Psoas muscle (tissue), 8 donors: Measurements from ENCODE around the gene MUC6. TPM values are rescaled to one million over a fixed set of nuclear protein-coding genes. Genes with fewer than 3 reads are reported as not detected.

ENCODE experiments used
- ATAC-seq, 4 donors: fragments of 200-7000 bp; cut with Tn5 transposase; one replicate each; pipeline ENCODE4 v1.9.1; 2020; ENCODE audit warnings: moderate library complexity in 3 of 4, mild to moderate bottlenecking in 2 of 4
- DNase-seq, 2 donors: peaks; one replicate each; pipeline ENCODE4 v3.0.0-alpha.2; 2020
- H3K27ac ChIP-seq: fragments of 200-600 bp; one replicate; pipeline ENCODE4 v1.8.0; 2022
- H3K27me3 ChIP-seq, 3 donors: fragments of 200-600 bp in 1 of 3; one replicate each; pipeline versions ENCODE4 v1.6.1 to v1.8.0; 2013 to 2022; ENCODE audit warnings: low read length in 2 of 3, mild to moderate bottlenecking in 2 of 3, moderate library complexity in 1 of 3; ENCODE audit not compliant: insufficient read depth in 3 of 3
- H3K36me3 ChIP-seq, 2 donors: fragments of 200-600 bp in 1 of 2; one replicate each; pipeline versions ENCODE4 v1.6.1 to v1.8.0; 2013 to 2022; ENCODE audit warnings: low read depth in 1 of 2, mild to moderate bottlenecking in 1 of 2, moderate library complexity in 1 of 2; ENCODE audit not compliant: insufficient read depth in 1 of 2
- H3K4me1 ChIP-seq: fragments of 200-600 bp; one replicate; pipeline ENCODE4 v1.8.0; 2022
- H3K4me3 ChIP-seq: fragments of 200-600 bp; one replicate; pipeline ENCODE4 v1.8.0; 2022; ENCODE audit warnings: mild to moderate bottlenecking
- H3K9me3 ChIP-seq: fragments of 200-600 bp; one replicate; pipeline ENCODE4 v1.8.0; 2022
- WGBS, 3 donors: extraction: QIAGEN DNeasy Blood & Tissue Kit; methylation state at CpG; one replicate each; pipeline versions ENCODE4 v1.1.6 to v1.1.7; 2013; 5-methylcytosine and 5-hydroxymethylcytosine counted together
- intact Hi-C, 2 donors: fragments of 100-400 bp; cut with DNase I; formaldehyde crosslinking; loops; one replicate each; pipeline versions ENCODE4 v1.11.0 to v1.14.2; 2022
- polyA plus RNA-seq, 3 donors: library from polyadenylated mRNA; stranded (reverse); fragments of 200-250 nt; gene quantifications; one replicate each; pipeline ENCODE4 v1.2.3, GENCODE V29; 2013
- total RNA-seq, 4 donors: library from RNA; stranded (reverse); fragmentation: NEBNext Ultra II Directional in 2 of 4; extraction: Animal tissue kit (Norgen Biotek cat#: 25700) in 2 of 4; gene quantifications; one replicate each; pipeline versions ENCODE4 v1.2.1 to v1.2.4, GENCODE V29; 2021 to 2023
- TF ChIP-seq, protein P1 (sequence below): fragments of 200-600 bp; IDR thresholded peaks from one replicate; pipeline ENCODE4 v1.8.0; 2022; ENCODE audit warnings: antibody characterized with exemption
- donor health status: healthy with polysubstance abuse.
- donor health status: DM: no; HTN: no; CAD: no; lungs with moderate emphysema.
- donor health status: Bipolar disorder and iron deficiency.
- donor health status: healthy.
- donor health status: DM: yes; HTN: yes; CAD: no.
- donor health status: DM: no; HTN: no; CAD: no.
- donor health status: DM: no; HTN: no; CAD: no.
- donor health status: DM: yes; HTN: yes; CAD: no.

Gene MUC6
- total and polyA plus RNA-seq, 7 donors: under 0.01 to 0.04 (median 0.01) TPM; not detected in 4

DNA sequence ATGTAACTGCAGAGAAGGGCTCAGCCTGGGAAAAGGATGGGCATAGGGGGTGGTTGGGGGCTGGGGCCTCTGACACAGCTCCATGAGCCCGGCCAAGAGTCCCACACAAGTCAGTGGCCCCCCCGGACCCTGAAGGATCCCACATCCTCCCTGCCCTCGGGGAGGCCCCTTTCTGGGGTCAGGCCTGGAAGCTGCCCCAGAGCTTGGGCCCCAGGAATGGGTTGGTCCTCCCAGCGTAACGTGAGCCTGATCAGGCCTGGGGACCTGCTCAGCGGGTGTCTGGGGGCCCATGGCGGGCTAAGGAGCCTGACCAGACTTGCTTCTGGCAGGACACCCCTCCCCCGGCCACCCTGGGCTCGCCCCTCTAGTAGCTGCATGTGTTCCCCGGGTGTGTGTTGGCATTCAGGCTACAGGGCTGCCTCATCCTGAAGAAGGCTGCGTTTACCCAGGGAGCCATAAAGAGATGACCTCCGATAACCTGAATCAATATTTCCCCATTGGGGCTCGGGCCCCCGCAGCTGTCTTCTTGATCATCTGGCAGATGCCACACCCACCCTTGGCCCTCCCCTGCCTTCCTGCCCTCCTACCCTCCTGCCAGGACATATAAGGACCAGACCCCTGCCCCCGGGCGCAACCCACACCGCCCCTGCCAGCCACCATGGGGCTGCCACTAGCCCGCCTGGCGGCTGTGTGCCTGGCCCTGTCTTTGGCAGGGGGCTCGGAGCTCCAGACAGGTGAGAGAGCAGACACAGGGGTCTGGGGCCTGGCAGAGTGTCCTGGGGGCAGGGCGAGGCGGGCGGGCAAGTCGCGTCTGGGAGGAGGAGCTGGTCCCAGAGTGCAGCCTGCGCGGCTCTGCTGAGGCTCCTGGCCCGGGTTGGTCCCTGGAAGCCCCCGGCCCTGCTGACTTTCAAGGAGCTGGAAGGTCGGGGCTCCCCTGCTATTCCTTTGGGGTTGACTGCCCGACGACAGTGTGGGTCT is 38.0 kb upstream of the MUC6 start, which contains the start of gene MUC2:
MUC2 (plus strand) TSS at position 631 of the 978 bp plus-strand sequence.
- intact Hi-C loops: no loop called here
- 81 to 89% (median 81%) methylated on average over 29 to 32 of the region's 32 CpGs for WGBS, 3 donors
- Histone ChIP-seq H3K36me3 (no peaks in the 10 kb centered on the region), H3K4me1 (peaks cover 8% of the 10 kb centered on the region), H3K27me3 (peaks cover 0 to 15% (median 2%) of the 10 kb centered on the region in 3 donors), H3K27ac (no peak within 1 kb of the TSS), H3K4me3 (no peak within 1 kb of the TSS), H3K9me3 (no peaks in the 10 kb centered on the region)
- TF ChIP-seq, protein P1, sequence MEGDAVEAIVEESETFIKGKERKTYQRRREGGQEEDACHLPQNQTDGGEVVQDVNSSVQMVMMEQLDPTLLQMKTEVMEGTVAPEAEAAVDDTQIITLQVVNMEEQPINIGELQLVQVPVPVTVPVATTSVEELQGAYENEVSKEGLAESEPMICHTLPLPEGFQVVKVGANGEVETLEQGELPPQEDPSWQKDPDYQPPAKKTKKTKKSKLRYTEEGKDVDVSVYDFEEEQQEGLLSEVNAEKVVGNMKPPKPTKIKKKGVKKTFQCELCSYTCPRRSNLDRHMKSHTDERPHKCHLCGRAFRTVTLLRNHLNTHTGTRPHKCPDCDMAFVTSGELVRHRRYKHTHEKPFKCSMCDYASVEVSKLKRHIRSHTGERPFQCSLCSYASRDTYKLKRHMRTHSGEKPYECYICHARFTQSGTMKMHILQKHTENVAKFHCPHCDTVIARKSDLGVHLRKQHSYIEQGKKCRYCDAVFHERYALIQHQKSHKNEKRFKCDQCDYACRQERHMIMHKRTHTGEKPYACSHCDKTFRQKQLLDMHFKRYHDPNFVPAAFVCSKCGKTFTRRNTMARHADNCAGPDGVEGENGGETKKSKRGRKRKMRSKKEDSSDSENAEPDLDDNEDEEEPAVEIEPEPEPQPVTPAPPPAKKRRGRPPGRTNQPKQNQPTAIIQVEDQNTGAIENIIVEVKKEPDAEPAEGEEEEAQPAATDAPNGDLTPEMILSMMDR: no peak
- DNase-seq: peak; percentile 11 to 40
- no peak for ATAC-seq

DNA sequence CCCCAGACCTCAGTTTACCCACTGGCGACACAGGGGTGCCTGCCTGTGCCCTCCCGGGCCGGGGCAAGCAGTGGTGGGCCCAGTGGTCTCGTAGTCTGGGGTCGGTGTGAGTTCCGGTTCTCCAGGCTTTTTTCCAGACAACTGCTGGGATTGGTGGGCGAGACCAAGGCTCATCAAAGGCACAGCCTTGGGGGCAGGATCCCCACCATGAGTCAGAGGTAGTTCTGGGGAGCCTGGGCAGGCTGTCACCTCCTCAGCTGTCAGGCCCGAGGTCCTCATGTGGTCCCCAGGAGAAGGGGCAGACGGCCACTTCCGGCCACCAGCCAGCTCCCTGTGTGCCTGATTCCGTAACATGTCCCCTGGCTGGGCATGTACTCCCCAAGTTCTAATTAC is 37.3 kb upstream of the MUC6 start:
- H3K27me3 ChIP-seq: peaks cover 0 to 15% (median 2%) of the 10 kb centered on the region in 3 donors
- H3K4me3 ChIP-seq: no peak overlapping the region
- TF ChIP-seq, protein P1: no peak
- peaks cover 8% of the 10 kb centered on the region for H3K4me1 ChIP-seq
- ATAC-seq (no peak), DNase-seq (no peak)
- no peak overlapping the region for H3K27ac ChIP-seq
- no peaks in the 10 kb centered on the region for H3K9me3 ChIP-seq
- intact Hi-C loops: no loop called here
- H3K36me3 ChIP-seq: no peaks in the 10 kb centered on the region
- 73 to 82% (median 74%) methylated on average over 11 of the region's 11 CpGs for whole genome bisulfite sequencing, 3 donors

DNA sequence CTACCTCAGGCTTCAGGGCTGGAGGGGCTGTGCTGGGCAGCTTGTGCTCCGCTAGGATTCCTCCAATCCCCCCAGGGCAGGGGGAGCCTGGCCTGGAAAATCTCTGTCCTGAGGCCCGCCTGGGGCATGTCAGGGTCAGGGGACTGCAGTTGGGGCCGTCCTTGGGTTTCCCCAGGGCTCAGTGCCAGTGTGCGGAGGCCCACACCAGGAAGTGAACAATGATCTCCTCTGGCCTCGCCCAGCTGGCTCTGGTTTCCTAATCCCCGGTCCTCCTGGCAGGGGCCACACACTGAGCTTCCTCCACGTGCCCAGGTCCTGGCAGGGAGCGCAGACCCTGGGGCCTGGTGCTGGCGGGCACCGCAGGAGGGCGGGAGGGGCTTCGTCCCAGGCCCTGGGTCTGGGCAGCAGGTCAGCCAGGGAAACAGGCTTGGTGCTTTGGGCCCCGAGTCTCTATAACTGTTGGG is 36.8 kb upstream of the MUC6 start:
- Histone ChIP-seq H3K9me3 (no peaks in the 10 kb centered on the region), H3K27me3 (peaks cover 0 to 15% (median 2%) of the 10 kb centered on the region in 3 donors), H3K27ac (no peak overlapping the region), H3K4me1 (peaks cover 8% of the 10 kb centered on the region), H3K4me3 (no peak overlapping the region), H3K36me3 (no peaks in the 10 kb centered on the region)
- ATAC-seq: peak; percentile 70 to 90 (median 78)
- WGBS, 3 donors: 9 to 11% (median 11%) methylated on average over 12 to 13 of the region's 13 CpGs
- peak; percentile 38 to 76 for DNase-seq
- intact Hi-C loops: no loop called here
- TF ChIP-seq, protein P1: no peak

DNA sequence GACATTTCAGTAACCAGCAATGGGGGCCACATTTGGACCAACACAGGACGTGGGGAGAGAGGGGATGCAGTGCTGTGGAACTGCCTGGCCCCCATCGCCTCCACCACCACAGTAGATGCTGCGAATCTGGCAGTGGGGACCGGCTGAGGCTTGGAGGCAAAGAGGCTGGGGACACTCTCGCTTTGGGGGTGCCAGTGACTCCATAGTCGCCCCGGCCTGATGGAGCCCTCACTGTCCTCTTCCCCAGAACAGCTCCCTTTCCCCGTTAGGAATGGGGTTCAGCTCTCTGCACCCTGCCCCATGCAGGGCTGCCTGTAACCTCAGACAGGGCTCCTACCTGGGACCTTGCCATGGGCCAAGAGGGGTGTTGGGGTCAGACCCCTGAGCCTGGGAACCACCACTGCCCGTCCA is 36.3 kb upstream of the MUC6 start:
- H3K27ac ChIP-seq: no peak overlapping the region
- ATAC-seq: peak in 2 of 4 donors; percentile 9 to 13
- TF ChIP-seq, protein P1: no peak

More for the DNA sequence above, 36.3 kb upstream of the MUC6 start:
- intact Hi-C loops: no loop called here
- peaks cover 8% of the 10 kb centered on the region for H3K4me1 ChIP-seq
- H3K9me3 ChIP-seq: no peaks in the 10 kb centered on the region
- 77 to 86% (median 80%) methylated on average over 9 of the region's 9 CpGs for WGBS, 3 donors
- H3K27me3 ChIP-seq: peaks cover 0 to 15% (median 2%) of the 10 kb centered on the region in 3 donors
- H3K4me3 ChIP-seq: no peak overlapping the region
- H3K36me3 ChIP-seq: no peaks in the 10 kb centered on the region
- DNase-seq: peak in 1 of 2 donors; percentile 32
